Stromal cell of bone marrow (primary cell): ENCODE data around the gene CTSZ.
"Not testable (repeated sequence)": the region's sequence is repeated elsewhere in the genome, so short reads cannot be mapped to it uniquely, and the experiment has no call there.

Experiments
- DNase-seq: peaks from one replicate; pipeline ENCODE4 v3.0.0-alpha.2; 2012; ENCODE audit warnings: low read depth

The CTSZ gene

GRCh38 chr20:58978351-58979190 is 28.5 kb downstream of the CTSZ start:
- no peak for DNase-seq

- DNase-seq, result no peak
Measured at GRCh38 chr20:58976061-58976730, 30.9 kb downstream of the CTSZ start.

GRCh38 chr20:58975353-58975752 is 31.7 kb downstream of the CTSZ start:
- DNase-seq, result no peak

- DNase-seq, result no peak
Measured at GRCh38 chr20:58973866-58974265, 33.2 kb downstream of the CTSZ start.

GRCh38 chr20:58973179-58973578 is 33.9 kb downstream of the CTSZ start:
- DNase-seq, result no peak

GRCh38 chr20:58971429-58971828 is 35.6 kb downstream of the CTSZ start:
- DNase-seq, result no peak

DNA sequence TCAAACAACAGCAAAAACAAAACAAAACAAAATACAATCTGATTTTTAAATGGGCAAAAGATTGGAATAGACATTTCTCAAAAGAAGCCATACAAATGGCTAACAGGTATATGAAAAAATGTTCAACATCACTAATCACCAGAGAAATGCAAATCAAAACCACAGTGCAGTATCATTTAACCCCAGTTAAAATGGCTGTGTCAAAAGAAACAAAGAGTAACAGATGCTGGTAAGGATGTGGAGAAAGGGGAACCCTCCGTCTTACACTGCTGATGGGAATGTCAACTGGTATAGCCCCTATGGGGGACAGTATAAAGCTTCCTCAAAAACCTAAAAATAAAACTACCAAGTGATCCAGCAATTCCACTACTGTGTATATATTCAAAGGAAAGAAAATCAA is 36.9 kb downstream of the CTSZ start:
- DNase-seq, result no peak

GRCh38 chr20:58969439-58969838 is 37.6 kb downstream of the CTSZ start:
- DNase-seq, result no peak

DNA sequence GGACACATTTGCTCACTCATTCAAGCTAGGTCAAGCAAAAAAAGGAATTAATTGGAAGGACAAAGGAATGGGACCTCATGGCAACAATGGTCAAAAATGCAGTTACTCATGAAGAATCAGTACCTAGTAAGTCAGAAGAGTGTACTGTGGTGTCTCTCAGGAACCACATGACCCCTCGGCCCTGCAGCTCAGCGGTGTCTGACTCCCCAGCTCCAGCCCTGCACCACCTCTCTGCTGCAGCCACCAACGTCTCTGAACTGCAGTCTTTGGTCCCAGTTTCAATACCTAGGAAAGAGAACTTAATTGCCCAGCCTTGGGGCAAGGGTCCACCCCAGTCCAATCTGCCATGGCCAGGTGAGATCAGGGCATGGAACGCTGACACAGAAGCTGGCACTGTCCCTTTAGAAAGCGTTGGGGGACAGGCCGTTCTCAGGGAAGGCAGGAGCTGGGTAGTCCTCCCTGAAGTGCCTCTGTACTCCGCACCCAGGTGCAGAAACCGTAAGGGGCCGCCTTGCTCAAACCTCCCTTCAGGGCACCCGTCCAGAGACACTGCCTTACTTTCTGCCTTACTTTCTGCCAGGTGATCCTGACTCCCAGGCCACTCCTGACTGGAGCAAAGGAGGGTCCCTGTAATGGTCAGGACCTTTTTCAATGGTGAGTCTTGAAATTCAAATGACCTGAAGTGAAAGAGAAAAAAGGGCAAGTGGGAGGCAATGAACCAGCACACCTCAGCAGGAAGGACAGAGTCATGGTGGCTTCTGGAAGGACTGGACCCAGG is 39.2 kb downstream of the CTSZ start:
- no peak for DNase-seq

DNA sequence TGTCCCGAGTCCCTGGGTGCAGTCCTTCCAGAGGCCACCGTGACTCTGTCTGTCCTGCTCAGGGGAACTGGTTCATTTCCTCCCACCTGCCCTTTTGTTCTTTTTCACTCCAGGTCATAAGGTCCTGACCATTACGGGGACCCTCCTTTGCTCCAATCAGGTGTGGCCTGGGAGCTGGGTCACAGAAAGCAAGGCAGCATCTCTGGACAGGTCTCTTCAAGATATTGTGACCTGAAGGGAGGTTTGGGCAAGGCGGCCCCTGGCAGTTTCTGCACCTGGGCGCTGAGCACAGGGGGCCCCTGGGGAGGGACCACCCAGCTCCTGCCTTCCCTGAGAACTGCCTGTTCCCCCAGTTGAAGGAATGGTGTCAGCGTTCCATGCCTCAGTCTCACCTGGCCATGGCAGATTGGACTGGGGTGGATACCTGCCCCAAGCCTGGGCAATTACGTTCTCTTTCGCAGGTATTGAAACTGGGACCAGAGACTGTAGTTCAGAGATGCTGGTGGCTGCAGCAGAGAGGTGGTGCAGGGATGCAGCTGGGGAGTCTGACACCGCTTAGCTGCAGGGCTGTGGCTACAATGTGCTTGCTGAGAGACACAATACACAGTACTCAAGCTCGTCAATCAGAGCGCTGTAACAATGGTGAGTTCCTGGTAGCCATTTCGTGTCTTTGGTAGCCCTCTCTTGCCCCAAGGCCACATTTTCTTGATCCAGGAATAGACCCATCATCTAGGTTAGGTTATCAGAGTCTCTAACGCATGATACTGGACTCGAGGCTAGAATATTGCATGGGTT is 41.6 kb downstream of the CTSZ start:
- no peak for DNase-seq

- DNase-seq, result not testable (repeated sequence)
Measured at GRCh38 chr20:58963922-58964321, 43.1 kb downstream of the CTSZ start.

DNA sequence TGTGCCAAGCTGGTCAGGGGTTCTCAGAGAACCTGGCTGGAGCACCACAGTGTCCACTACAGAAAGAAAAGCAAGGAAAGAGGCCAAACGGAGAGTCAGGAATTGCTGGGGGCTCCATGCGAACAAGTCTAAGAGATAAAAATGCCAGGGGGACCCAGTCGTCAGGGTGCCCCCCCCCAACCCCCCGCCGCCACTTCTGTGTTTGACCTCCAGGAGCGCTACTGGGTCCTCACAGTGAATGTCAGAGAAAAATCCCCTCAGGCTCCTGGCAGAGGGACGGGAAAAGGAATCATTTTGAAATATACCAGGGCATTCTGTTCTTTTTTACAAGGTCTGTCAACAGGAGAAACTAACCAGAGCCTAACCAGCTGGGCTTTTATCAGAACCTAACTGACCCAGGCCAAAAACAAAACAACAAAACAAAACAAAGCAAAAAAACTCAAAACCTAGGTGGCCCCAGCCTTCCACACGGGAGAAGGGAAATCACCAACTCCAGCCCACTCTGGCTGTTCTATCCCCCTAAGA is 43.9 kb downstream of the CTSZ start:
- no peak for DNase-seq

DNA sequence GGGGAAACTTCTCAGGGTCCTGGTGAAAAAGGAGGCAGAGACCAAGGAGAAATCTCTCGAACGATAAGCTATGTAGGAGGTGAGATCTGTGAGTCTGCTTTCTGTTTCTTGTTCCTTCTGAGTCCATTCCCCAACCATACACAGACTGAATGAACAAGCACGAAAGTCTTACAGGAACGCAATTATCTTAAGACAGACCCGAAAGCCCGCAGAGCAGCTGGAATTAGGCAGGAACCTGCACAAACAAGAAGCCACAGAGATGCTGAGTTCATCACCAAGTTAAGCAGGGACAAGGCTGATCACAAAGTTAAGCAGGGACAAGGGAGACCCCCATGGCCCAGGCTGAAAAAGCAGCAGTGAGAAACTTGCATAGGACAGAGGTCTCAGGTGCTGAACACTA is 47.4 kb downstream of the CTSZ start:
- DNase-seq, result no peak

- no peak for DNase-seq
Measured at GRCh38 chr20:58956078-58956477, 51.0 kb downstream of the CTSZ start.

DNA sequence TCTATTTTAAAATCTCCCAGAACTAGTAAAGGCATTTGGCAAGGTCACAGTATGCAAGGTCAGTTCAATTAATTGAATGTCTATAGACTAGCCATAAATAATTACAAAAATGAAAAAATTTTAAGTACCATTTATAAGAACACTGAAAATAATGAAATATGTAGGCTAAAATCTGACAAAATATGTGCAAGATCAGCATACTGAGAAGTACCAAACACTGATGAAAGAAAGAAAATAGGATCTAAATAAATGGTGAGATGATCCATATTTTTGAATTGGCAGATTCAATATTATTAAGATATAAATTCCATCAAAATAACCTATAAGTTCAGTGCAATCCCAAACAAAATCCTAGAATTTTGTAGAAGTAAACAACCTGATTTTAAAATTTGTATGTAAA is 54.0 kb downstream of the CTSZ start:
- no peak for DNase-seq

DNA sequence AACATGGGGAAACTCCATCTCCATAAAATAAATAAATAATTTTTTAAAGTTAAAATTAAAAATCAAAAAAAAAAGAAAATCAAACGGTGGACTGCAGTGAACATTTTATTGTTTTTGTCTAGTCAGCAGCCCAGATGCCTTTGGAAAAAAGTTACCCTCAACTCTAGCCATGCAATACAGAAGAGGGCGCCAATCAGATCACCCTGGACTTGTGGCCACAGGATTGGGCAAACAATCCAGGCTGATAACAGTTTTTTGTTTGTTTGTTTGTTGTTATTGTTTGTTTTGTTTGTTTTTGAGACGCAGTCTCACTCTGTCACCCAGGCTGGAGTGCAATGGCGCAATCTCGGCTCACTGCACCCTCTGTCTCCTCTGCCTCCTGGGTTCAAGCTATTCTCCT is 56.5 kb downstream of the CTSZ start:
- DNase-seq, result no peak

GRCh38 chr20:58947797-58948388 is 59.2 kb downstream of the CTSZ start:
- not testable (repeated sequence) for DNase-seq

GRCh38 chr20:58945965-58946631 is 61.0 kb downstream of the CTSZ start:
- DNase-seq, result no peak
